GM12878 (cell line): ENCODE measurements around the gene NTRK1. TPM values are rescaled to one million over a fixed set of nuclear protein-coding genes. Genes with fewer than 3 reads are reported as not detected.

Experiments
- ATAC-seq: fragments of 200-7000 bp; cut with Tn5 transposase; 3 replicates; pipeline ENCODE4 v1.9.1; 2020; ENCODE audit warnings: mild to moderate bottlenecking, moderate library complexity
- BruUV-seq: library from RNA; stranded (reverse); fragments of 400-500 nt; replicated peaks from 2 replicates; lab custom pipeline; 2021; lab: Mats Ljungman, UMichigan
- CTCF ChIA-PET: fragments of 300-600 bp; sonication (Branson Sonifier 250); formaldehyde crosslinking; extraction: SDS; loops from one replicate; lab custom pipeline; 2021; ENCODE audit warnings: inconsistent platforms; lab: Yijun Ruan, JAX
- POLR2A ChIA-PET: fragments of 350-600 bp; formaldehyde crosslinking; extraction: SDS; loops from one replicate; lab custom pipeline; 2021; ENCODE audit warnings: inconsistent platforms; lab: Charles Lee
- RAD21 ChIA-PET: fragments of 300-600 bp; sonication (Branson Sonifier 250); formaldehyde crosslinking; loops from one replicate; lab custom pipeline; 2023; ENCODE audit warnings: antibody characterized with exemption; ENCODE audit not compliant: unreplicated experiment; lab: Charles Lee
- SMC1A ChIA-PET: fragments of 300-600 bp; sonication (Branson Sonifier 250); formaldehyde crosslinking; loops from one replicate; lab custom pipeline; 2023; ENCODE audit not compliant: unreplicated experiment, uncharacterized antibody; lab: Charles Lee
- DNase-seq: peaks from one replicate; pipeline ENCODE4 v3.0.0-alpha.2; 2011; ENCODE audit warnings: low read depth, low spot score
- FAIRE-seq: peaks from 3 replicates; lab custom pipeline; 2011; peaks lifted over from hg19 to GRCh38; lab: Jason Lieb, UNC
- H2AFZ ChIP-seq: 2 replicates; pipeline ENCODE4 v1.6.0; 2011; ENCODE audit warnings: low read depth, low read length, control low read depth; ENCODE audit not compliant: control insufficient read depth
- H3K27ac ChIP-seq: 2 replicates; pipeline ENCODE4 v1.5.1; 2011; ENCODE audit warnings: control low read depth; ENCODE audit not compliant: control insufficient read depth, insufficient read depth
- H3K27me3 ChIP-seq, 2 experiments: replicated peaks in 1 of 2; 2 replicates each; pipeline versions ENCODE4 v1.6.0 to v1.6.1; 2011; ENCODE audit warnings: low read length in 1 of 2; ENCODE audit not compliant: control insufficient read depth in 2 of 2, insufficient read depth in 2 of 2
- H3K36me3 ChIP-seq, 2 experiments: 2 replicates each; pipeline ENCODE4 v1.5.1; 2011; ENCODE audit warnings: low read length in 1 of 2; ENCODE audit not compliant: control insufficient read depth in 2 of 2, insufficient read depth in 2 of 2
- H3K4me1 ChIP-seq: 2 replicates; pipeline ENCODE4 v1.6.1; 2011; ENCODE audit warnings: mild to moderate bottlenecking, low read length, moderate library complexity, mixed read lengths; ENCODE audit not compliant: control insufficient read depth, insufficient read depth
- H3K4me2 ChIP-seq: 2 replicates; pipeline ENCODE4 v1.6.0; 2011; ENCODE audit warnings: control low read depth; ENCODE audit not compliant: control insufficient read depth, insufficient read depth
- H3K4me3 ChIP-seq: fragments of 200-600 bp; sonication (generic); 2 replicates; pipeline ENCODE4 v1.5.1; 2016
- H3K79me2 ChIP-seq: 2 replicates; pipeline ENCODE4 v1.6.0; 2011; ENCODE audit warnings: low read length; ENCODE audit not compliant: control insufficient read depth, insufficient read depth
- H3K9ac ChIP-seq: 2 replicates; pipeline ENCODE4 v1.8.0; 2011; ENCODE audit warnings: low read length, control low read depth, mixed read lengths; ENCODE audit not compliant: control insufficient read depth, insufficient read depth
- H3K9me3 ChIP-seq: replicated peaks from 3 replicates; pipeline ENCODE4 v1.5.1; 2011; ENCODE audit warnings: mild to moderate bottlenecking, low read length; ENCODE audit not compliant: control insufficient read depth, insufficient read depth
- H4K20me1 ChIP-seq: 2 replicates; pipeline ENCODE4 v1.6.0; 2011; ENCODE audit not compliant: control insufficient read depth, insufficient read depth
- E2F8 ChIP-seq: fragments of 450-650 bp; IDR thresholded peaks from 2 replicates; pipeline ENCODE4 v1.6.1; 2018; ENCODE audit warnings: mild to moderate bottlenecking, low read depth, moderate library complexity; ENCODE audit not compliant: partially characterized antibody
- EZH2 ChIP-seq: IDR thresholded peaks from 2 replicates; pipeline ENCODE4 v1.6.1; 2012; ENCODE audit warnings: low read depth, mild to moderate bottlenecking, control low read depth, inconsistent platforms, low read length, borderline replicate concordance; ENCODE audit not compliant: control insufficient read depth
- HDGF ChIP-seq: fragments of 450-650 bp; IDR thresholded peaks from 2 replicates; pipeline ENCODE4 v1.6.1; 2016; ENCODE audit warnings: antibody characterized with exemption
- IRF4 ChIP-seq: IDR thresholded peaks from 2 replicates; pipeline ENCODE4 v1.6.1; 2011; ENCODE audit warnings: low read depth, low read length
- MTA3 ChIP-seq: IDR thresholded peaks from 2 replicates; pipeline ENCODE4 v1.6.1; 2012; ENCODE audit warnings: low read length, inconsistent platforms, borderline replicate concordance
- MYC ChIP-seq: IDR thresholded peaks from 2 replicates; pipeline ENCODE4 v1.6.1; 2011; ENCODE audit warnings: mild to moderate bottlenecking, low read length, moderate library complexity, inconsistent platforms; ENCODE audit not compliant: insufficient read depth, insufficient replicate concordance, insufficient read length, severe bottlenecking
- SUPT20H ChIP-seq: IDR thresholded peaks from 2 replicates; pipeline ENCODE4 v1.6.1; 2011; ENCODE audit warnings: low read depth, mild to moderate bottlenecking, low read length, moderate library complexity, borderline replicate concordance; ENCODE audit not compliant: control insufficient read depth
- TARDBP ChIP-seq: IDR thresholded peaks from 2 replicates; pipeline ENCODE4 v1.6.1; 2016; ENCODE audit warnings: borderline replicate concordance
- ZBTB11 ChIP-seq: fragments of 450-650 bp; formaldehyde crosslinking; IDR thresholded peaks from 2 replicates; pipeline ENCODE4 v1.5.0; 2022; ENCODE audit warnings: mild to moderate bottlenecking, missing genetic modification characterization
- ZNF24 ChIP-seq: fragments of 450-650 bp; IDR thresholded peaks from 2 replicates; pipeline ENCODE4 v1.6.1; 2017; ENCODE audit warnings: antibody characterized with exemption, mild to moderate bottlenecking
- ZNF687 ChIP-seq: fragments of 450-650 bp; IDR thresholded peaks from 2 replicates; pipeline ENCODE4 v1.6.1; 2017; ENCODE audit warnings: mild to moderate bottlenecking, moderate library complexity
- WGBS: methylation state at CpG from one replicate; pipeline ENCODE4 v1.1.6; 2016; ENCODE audit warnings: low lambda C conversion rate; ENCODE audit not compliant: insufficient replicate concordance, insufficient coverage; ENCODE audit errors: missing lambda C conversion rate; 5-methylcytosine and 5-hydroxymethylcytosine counted together
- in situ Hi-C: fragments of 300-500 bp; cut with MboI; formaldehyde crosslinking; loops from 9 replicates; pipeline ENCODE4 v1.14.3; 2018; ENCODE audit warnings: mixed read lengths
- intact Hi-C: fragments of 100-400 bp; cut with micrococcal nuclease; formaldehyde crosslinking; loops from one replicate; pipeline ENCODE4 v1.14.2; 2022; ENCODE audit not compliant: unreplicated experiment
- polyA plus RNA-seq, 11 experiments: library from polyadenylated mRNA; depleted of rRNA in 4 of 11; unstranded in 6 of 11; stranded (reverse) in 5 of 11; fragments of >200 nt; fragmentation: Nextera tagmentation in 4 of 11; fragmentation: Illumina TruSeq in 1 of 11; extraction: Ambion mirVana in 4 of 11; extraction: Trizol in 1 of 11; gene quantifications; 1 replicate in 1 of 11; 2 replicates in 10 of 11; pipeline versions ENCODE4 v1.2.1 to v1.2.3, GENCODE V29; 2011 to 2016; ENCODE audit warnings: inconsistent platforms in 2 of 11, missing spikeins in 2 of 11, low read depth in 1 of 11
- total RNA-seq, 4 experiments: library from RNA; depleted of rRNA in 3 of 4; stranded (reverse); fragments of >200 nt in 3 of 4; fragmentation: Illumina TruSeq in 1 of 4; extraction: Trizol in 1 of 4; gene quantifications; 2 replicates each; pipeline versions ENCODE4 v1.2.1 to v1.2.3, GENCODE V29; 2013 to 2021

The NTRK1 gene
- total and polyA plus RNA-seq, 10 of the 15 experiments (the other 5 are each of a cell fraction or from before 2014, with no cell fraction given): 0.10 to 0.56 (median 0.40) TPM; not detected in 7

- in situ Hi-C loops: no loop called here
- no peaks in the 10 kb centered on the region for H3K36me3 ChIP-seq
- POLR2A ChIA-PET: no interaction called here
- SMC1A ChIA-PET: interaction anchor here (0.5 to 1.0 kb wide), 3 partner anchors 100 to 327 kb away, joined by 3 to 4 read pairs (median 3); no protein-coding TSS in a partner anchor
- H3K9ac ChIP-seq: no peak overlapping the region
- H4K20me1 ChIP-seq: no peaks in the 10 kb centered on the region
- intact Hi-C loops: loop anchor here (5.0 to 10.0 kb wide), 3 partner anchors 43 to 241 kb away; no protein-coding TSS in a partner anchor
- H3K27me3 ChIP-seq: peaks cover 0 to 2% of the 10 kb centered on the region in 2 experiments; a peak in 1 of 4 replicates
- RAD21 ChIA-PET: interaction anchor here (5.6 kb wide), 1 partner anchor 160 kb away, joined by 33 read pairs; no protein-coding TSS in a partner anchor
- H3K27ac ChIP-seq: no peak overlapping the region
- no peak overlapping the region for H2AFZ ChIP-seq
- no peak for DNase-seq
- H3K4me2 ChIP-seq: no peak overlapping the region
- no TSS peak for BruUV-seq
- H3K4me1 ChIP-seq: no peaks in the 10 kb centered on the region
- CTCF ChIA-PET: interaction anchor here (0.5 to 1.6 kb wide), 4 partner anchors 76 to 282 kb away, joined by 3 to 6 read pairs (median 3); no protein-coding TSS in a partner anchor
- WGBS: 15% methylated on average over 13 of the region's 13 CpGs
- no peak for ATAC-seq
- H3K9me3 ChIP-seq: no peaks in the 10 kb centered on the region
- no peak for FAIRE-seq
- no peaks in the 10 kb centered on the region for H3K79me2 ChIP-seq
- no peak overlapping the region for H3K4me3 ChIP-seq
- TF ChIP-seq ZBTB11 (CRISPR knock-in tag) (no peak), ZNF24 (no peak), EZH2 (no peak), HDGF (no peak), ZNF687 (no peak), SUPT20H (no peak), MYC (no peak), MTA3 (no peak), E2F8 (no peak), IRF4 (no peak), TARDBP (no peak)
Observed at GRCh38 chr1:156913809-156914387, 53.2 kb downstream of the NTRK1 start.
